ENCODE data around the gene C18orf63.

DNA sequence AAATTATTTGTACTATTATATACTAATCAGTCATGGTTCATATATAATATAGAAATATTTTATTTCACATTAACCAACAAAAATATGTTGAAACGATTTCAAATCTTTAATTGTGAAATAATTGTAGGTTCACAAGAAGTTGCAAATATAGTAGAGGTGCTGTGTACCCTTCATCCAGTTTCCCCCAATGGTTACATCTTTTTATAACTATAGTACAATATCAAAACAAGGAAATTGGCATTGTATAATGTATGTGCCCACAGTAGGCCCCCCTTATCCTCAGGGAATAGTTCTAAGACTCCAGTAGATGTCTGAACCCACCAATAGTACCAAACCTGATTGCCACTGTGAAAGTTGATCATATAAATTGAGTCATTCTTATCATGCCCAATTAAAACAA, 16.5 kb upstream of the C18orf63 start:
- TF ChIP-seq, protein P1, sequence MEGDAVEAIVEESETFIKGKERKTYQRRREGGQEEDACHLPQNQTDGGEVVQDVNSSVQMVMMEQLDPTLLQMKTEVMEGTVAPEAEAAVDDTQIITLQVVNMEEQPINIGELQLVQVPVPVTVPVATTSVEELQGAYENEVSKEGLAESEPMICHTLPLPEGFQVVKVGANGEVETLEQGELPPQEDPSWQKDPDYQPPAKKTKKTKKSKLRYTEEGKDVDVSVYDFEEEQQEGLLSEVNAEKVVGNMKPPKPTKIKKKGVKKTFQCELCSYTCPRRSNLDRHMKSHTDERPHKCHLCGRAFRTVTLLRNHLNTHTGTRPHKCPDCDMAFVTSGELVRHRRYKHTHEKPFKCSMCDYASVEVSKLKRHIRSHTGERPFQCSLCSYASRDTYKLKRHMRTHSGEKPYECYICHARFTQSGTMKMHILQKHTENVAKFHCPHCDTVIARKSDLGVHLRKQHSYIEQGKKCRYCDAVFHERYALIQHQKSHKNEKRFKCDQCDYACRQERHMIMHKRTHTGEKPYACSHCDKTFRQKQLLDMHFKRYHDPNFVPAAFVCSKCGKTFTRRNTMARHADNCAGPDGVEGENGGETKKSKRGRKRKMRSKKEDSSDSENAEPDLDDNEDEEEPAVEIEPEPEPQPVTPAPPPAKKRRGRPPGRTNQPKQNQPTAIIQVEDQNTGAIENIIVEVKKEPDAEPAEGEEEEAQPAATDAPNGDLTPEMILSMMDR (IDR thresholded peaks at IDR 0.05; ENCODE audit: low read depth, low read length, missing input control), result no peak
- no peak for TF ChIP-seq TAF1 (conservative IDR thresholded peaks at IDR 0.05)

All from liver (tissue), 3 donors.